HCT116 (cell line): ENCODE data around the gene RHEX. TPM values are rescaled to one million over a fixed set of nuclear protein-coding genes. Genes with fewer than 3 reads are reported as not detected.

ENCODE experiments used
- ATAC-seq: fragments of 200-7000 bp; cut with Tn5 transposase; 2 replicates; pipeline ENCODE4 v1.9.1; 2020; ENCODE audit warnings: mild to moderate bottlenecking, moderate library complexity
- BruUV-seq: library from RNA; stranded (reverse); fragments of 400-500 nt; replicated peaks from 2 replicates; lab custom pipeline; 2021; lab: Mats Ljungman, UMichigan
- CTCF ChIA-PET: fragments of 300-600 bp; sonication (Branson Sonifier 250); formaldehyde crosslinking; loops from one replicate; lab custom pipeline; 2021; ENCODE audit warnings: antibody characterized with exemption; lab: Charles Lee
- POLR2A ChIA-PET: fragments of 300-600, 350-600 bp; sonication (Branson Sonifier 250); formaldehyde crosslinking; loops from one replicate; lab custom pipeline; 2021; ENCODE audit warnings: antibody characterized with exemption; lab: Charles Lee
- RAD21 ChIA-PET, 2 experiments: fragments of 300-600 bp; sonication (Branson Sonifier 250); formaldehyde crosslinking; loops; one replicate each; lab custom pipeline; 2023; ENCODE audit warnings: low total read pairs in 2 of 2; ENCODE audit not compliant: uncharacterized antibody in 2 of 2, unreplicated experiment in 2 of 2, low non-redundant PET in 1 of 2; lab: Charles Lee
- DNase-seq: peaks from one replicate; pipeline ENCODE4 v3.0.0-alpha.2; 2010; ENCODE audit warnings: low read depth, low spot score
- H2AFZ ChIP-seq: fragments of 200-600 bp; shearing (Covaris generic), sonication (generic); 2 replicates; pipeline ENCODE4 v1.6.1; 2017; ENCODE audit warnings: low read depth, mixed run types, mixed read lengths, antibody characterized with exemption, low read length; ENCODE audit not compliant: poor library complexity, severe bottlenecking
- H3K27ac ChIP-seq: 2 replicates; pipeline ENCODE4 v1.5.1; 2012; ENCODE audit warnings: low read depth, low read length
- H3K27me3 ChIP-seq: fragments of 200-600 bp; sonication (generic); 2 replicates; pipeline ENCODE4 v1.6.1; 2016; ENCODE audit warnings: mixed run types, low read length, mixed read lengths; ENCODE audit not compliant: insufficient read depth
- H3K36me3 ChIP-seq, 2 experiments: fragments of 200-500 bp in 1 of 2; fragments of 200-600 bp in 1 of 2; sonication (Bioruptor generic) in 1 of 2; sonication (generic) in 1 of 2; 2 replicates each; pipeline versions ENCODE4 v1.5.1 to v1.6.1; 2014 to 2016; ENCODE audit warnings: low read length in 2 of 2, inconsistent platforms in 1 of 2, mixed read lengths in 1 of 2, mixed run types in 1 of 2; ENCODE audit not compliant: insufficient read depth in 2 of 2, control insufficient read depth in 1 of 2
- H3K4me1 ChIP-seq, 2 experiments: fragments of 200-600 bp in 1 of 2; sonication (generic) in 1 of 2; 2 replicates each; pipeline versions ENCODE4 v1.5.1 to v1.6.1; 2012 to 2017; ENCODE audit warnings: low read length in 2 of 2, inconsistent platforms in 1 of 2, mild to moderate bottlenecking in 1 of 2, mixed read lengths in 1 of 2, mixed run types in 1 of 2, moderate library complexity in 1 of 2; ENCODE audit not compliant: insufficient read depth in 2 of 2, control insufficient read depth in 1 of 2
- H3K4me2 ChIP-seq: fragments of 200-600 bp; sonication (generic); 2 replicates; pipeline ENCODE4 v1.6.1; 2017; ENCODE audit warnings: mixed run types, low read length, mixed read lengths
- H3K4me3 ChIP-seq, 2 experiments: fragments of 200-600 bp in 1 of 2; sonication (generic) in 1 of 2; replicated peaks in 1 of 2; 2 replicates each; pipeline ENCODE4 v1.5.1; 2011 to 2016; ENCODE audit warnings: low read length in 2 of 2, control low read depth in 1 of 2, low read depth in 1 of 2, mild to moderate bottlenecking in 1 of 2, mixed read lengths in 1 of 2, mixed run types in 1 of 2
- H3K79me2 ChIP-seq: fragments of 200-600 bp; sonication (generic); 2 replicates; pipeline ENCODE4 v1.6.1; 2017; ENCODE audit warnings: mild to moderate bottlenecking, mixed run types, low read length, moderate library complexity, mixed read lengths; ENCODE audit not compliant: insufficient read depth
- H3K9ac ChIP-seq: fragments of 200-600 bp; sonication (generic); 2 replicates; pipeline ENCODE4 v1.6.1; 2016; ENCODE audit warnings: low read length, mixed read lengths
- H3K9me2 ChIP-seq: fragments of 200-600 bp; sonication (generic), shearing (Covaris generic); 2 replicates; pipeline ENCODE4 v1.6.1; 2017; ENCODE audit warnings: mixed run types, mild to moderate bottlenecking, moderate library complexity; ENCODE audit not compliant: insufficient read depth
- H3K9me3 ChIP-seq, 2 experiments: fragments of 200-500 bp in 1 of 2; fragments of 200-600 bp in 1 of 2; sonication (Bioruptor generic) in 1 of 2; sonication (generic) in 1 of 2; 2 replicates each; pipeline ENCODE4 v1.6.1; 2014 to 2017; ENCODE audit warnings: low read length in 2 of 2, mixed read lengths in 2 of 2, inconsistent platforms in 1 of 2, low read depth in 1 of 2, mild to moderate bottlenecking in 1 of 2, mixed run types in 1 of 2, moderate library complexity in 1 of 2; ENCODE audit not compliant: control insufficient read depth in 1 of 2, insufficient read depth in 1 of 2
- H4K20me1 ChIP-seq: fragments of 200-600 bp; sonication (generic), shearing (Covaris generic); 2 replicates; pipeline ENCODE4 v1.6.1; 2017; ENCODE audit warnings: mixed run types, mild to moderate bottlenecking, moderate library complexity; ENCODE audit not compliant: insufficient read depth
- ATF3 ChIP-seq: IDR thresholded peaks from 2 replicates; pipeline ENCODE4 v1.6.1; 2012
- CBX3 ChIP-seq: IDR thresholded peaks from 2 replicates; pipeline ENCODE4 v1.6.1; 2012; ENCODE audit warnings: low read depth
- CTCF ChIP-seq, 3 experiments: fragments of 200-600 bp in 1 of 3; sonication (generic) in 1 of 3; IDR thresholded peaks in 2 of 3; conservative IDR thresholded peaks in 1 of 3; 2 replicates each; pipeline ENCODE4 v1.5.1; 2012 to 2017; ENCODE audit warnings: low read depth in 2 of 3, low read length in 2 of 3, antibody characterized with exemption in 1 of 3, borderline replicate concordance in 1 of 3, control low read depth in 1 of 3, mild to moderate bottlenecking in 1 of 3, mixed read lengths in 1 of 3, mixed run types in 1 of 3, moderate library complexity in 1 of 3; ENCODE audit not compliant: insufficient read depth in 1 of 3
- EGR1 ChIP-seq: IDR thresholded peaks from 2 replicates; pipeline ENCODE4 v1.6.1; 2012; ENCODE audit warnings: low read depth
- ELF1 ChIP-seq: IDR thresholded peaks from 2 replicates; pipeline ENCODE4 v1.6.1; 2012; ENCODE audit warnings: low read depth, borderline replicate concordance
- JUND ChIP-seq: IDR thresholded peaks from 2 replicates; pipeline ENCODE4 v1.6.1; 2012
- MAX ChIP-seq: IDR thresholded peaks from 2 replicates; pipeline ENCODE4 v1.6.1; 2012
- POLR2A ChIP-seq: IDR thresholded peaks from 2 replicates; pipeline ENCODE4 v1.7.0; 2011; ENCODE audit warnings: borderline replicate concordance; ENCODE audit not compliant: insufficient read depth, insufficient read length; ENCODE audit errors: extremely low read depth
- POLR2AphosphoS5 ChIP-seq: IDR thresholded peaks from 2 replicates; pipeline ENCODE4 v1.6.1; 2011; ENCODE audit warnings: mild to moderate bottlenecking, low read depth, low read length, moderate library complexity
- SP1 ChIP-seq: IDR thresholded peaks from 2 replicates; pipeline ENCODE4 v1.6.1; 2012; ENCODE audit warnings: low read depth
- SRF ChIP-seq: IDR thresholded peaks from 2 replicates; pipeline ENCODE4 v1.6.1; 2012; ENCODE audit warnings: low read depth
- TCF7L2 ChIP-seq: IDR thresholded peaks from 2 replicates; pipeline ENCODE4 v1.7.0; 2011; ENCODE audit warnings: borderline replicate concordance, inconsistent platforms; ENCODE audit not compliant: insufficient read depth, insufficient read length; ENCODE audit errors: extremely low read depth
- ZBTB33 ChIP-seq: IDR thresholded peaks from 2 replicates; pipeline ENCODE4 v1.6.1; 2011; ENCODE audit warnings: mild to moderate bottlenecking, low read length, moderate library complexity; ENCODE audit not compliant: insufficient replicate concordance; ENCODE audit errors: extremely low read depth
- ZFX ChIP-seq: fragments of 450-650 bp; IDR thresholded peaks from 2 replicates; pipeline ENCODE4 v1.6.1; 2017
- ZNF274 ChIP-seq: fragments of 200-500 bp; sonication (Bioruptor generic); IDR thresholded peaks from 2 replicates; pipeline ENCODE4 v1.6.1; 2014; ENCODE audit warnings: mild to moderate bottlenecking, low read depth, low read length, inconsistent platforms
- intact Hi-C: fragments of 100-400 bp; cut with micrococcal nuclease; formaldehyde crosslinking; loops from 2 replicates; pipeline ENCODE4 v1.10.0; 2022
- total RNA-seq: library from RNA; stranded (reverse); gene quantifications from one replicate; pipeline ENCODE4 v1.2.1, GENCODE V29; 2021; ENCODE audit not compliant: unreplicated experiment

Gene RHEX
- total RNA-seq, 1 experiment from 2014 or later: not detected

GRCh38 chr1:206021008-206021625 lies 31.9 kb upstream of the RHEX start:
- H3K9me2 ChIP-seq: no peaks in the 10 kb centered on the region
- no peak for ATAC-seq
- TF ChIP-seq ELF1: no peak
- TF ChIP-seq ATF3: no peak
- TF ChIP-seq ZNF274: no peak
- no peak for TF ChIP-seq SRF
- no peak for TF ChIP-seq TCF7L2
- no peak for TF ChIP-seq CTCF (IDR thresholded peaks at IDR 0.05 in 2 of 3, conservative IDR thresholded peaks at IDR 0.05 in 1 of 3; ENCODE audit: borderline replicate concordance in 1 of 3, insufficient read depth in 1 of 3, low read depth in 2 of 3, low read length in 2 of 3)
- no peak for TF ChIP-seq MAX
- TF ChIP-seq ZBTB33: no peak
- TF ChIP-seq ZFX: no peak
- no peak for TF ChIP-seq JUND
- no peak for TF ChIP-seq EGR1
- TF ChIP-seq CBX3: no peak
- no peak for TF ChIP-seq POLR2AphosphoS5
- TF ChIP-seq SP1: no peak
- no peak for TF ChIP-seq POLR2A
- TF ChIP-seq, all 23 proteins: peak for 0
- Histone ChIP-seq H3K36me3 (no peaks in the 10 kb centered on the region), H3K9ac (no peak overlapping the region), H2AFZ (no peak overlapping the region), H3K79me2 (no peaks in the 10 kb centered on the region), H3K27ac (no peak overlapping the region), H3K9me3 (no peaks in the 10 kb centered on the region), H3K4me1 (peaks cover 5 to 18% of the 10 kb centered on the region in 2 experiments; a peak in 2 of 4 replicates), H3K4me2 (peak overlapping the region; percentile 53), H3K27me3 (no peaks in the 10 kb centered on the region), H4K20me1 (no peaks in the 10 kb centered on the region), H3K4me3 (no peak overlapping the region)
- DNase-seq: no peak
- CTCF ChIA-PET: interaction anchor here (1.8 kb wide), 1 partner anchor 9 kb away, joined by 6 read pairs; no protein-coding TSS in a partner anchor
- intact Hi-C loops: no loop called here
- RAD21 ChIA-PET: no interaction called here
- POLR2A ChIA-PET: no interaction called here
- no TSS peak for BruUV-seq
